ENCODE measurements around the gene UBD. TPM values are rescaled to one million over a fixed set of nuclear protein-coding genes. Genes with fewer than 3 reads are reported as not detected.

Gene UBD
- total and polyA plus RNA-seq, 2 of the 13 experiments (the other 11 are each of a cell fraction or from before 2014, with no cell fraction given): 13.9 to 172 TPM

GRCh38 chr6:29531668-29532067 is 27.9 kb downstream of the UBD start:
- in situ Hi-C loops (cut with HindIII; ENCODE audit: extremely low pct_ligation_motif_present, low pct_unique_long_range_greater_than_20kb): no loop called here
- no peak overlapping the region for H3K4me3 ChIP-seq (replicated peaks in 1 of 3; ENCODE audit: insufficient read depth in 1 of 3, low read depth in 2 of 3, low read length in 3 of 3)
- no peaks in the 10 kb centered on the region for H3K36me3 ChIP-seq (replicated peaks in 1 of 2; ENCODE audit: control insufficient read depth in 1 of 2, insufficient read depth in 2 of 2, low read length in 2 of 2)
- no peak overlapping the region for H3K9ac ChIP-seq (ENCODE audit: insufficient read depth, low read depth, low read length)
- TF ChIP-seq FOXO1 (CRISPR knock-in tag; IDR thresholded peaks at IDR 0.05): no peak
- no peak for TF ChIP-seq CBFB (CRISPR knock-in tag; IDR thresholded peaks at IDR 0.05)
- TF ChIP-seq WIZ (CRISPR knock-in tag; IDR thresholded peaks at IDR 0.05): no peak
- TF ChIP-seq SRSF4 (IDR thresholded peaks at IDR 0.05; ENCODE audit: low read depth, low read length, poor library complexity, severe bottlenecking): no peak
- TF ChIP-seq NFYB (CRISPR knock-in tag; IDR thresholded peaks at IDR 0.05): no peak
- no peak for TF ChIP-seq TEF (CRISPR knock-in tag; IDR thresholded peaks at IDR 0.05)
- no peak for TF ChIP-seq PHF21A (CRISPR knock-in tag; IDR thresholded peaks at IDR 0.05)
- TF ChIP-seq ZNF276 (CRISPR knock-in tag; IDR thresholded peaks at IDR 0.05; ENCODE audit: low read depth): no peak
- TF ChIP-seq ZNF280B (CRISPR knock-in tag; IDR thresholded peaks at IDR 0.05; ENCODE audit: borderline replicate concordance): no peak
- TF ChIP-seq ZNF503 (CRISPR knock-in tag; IDR thresholded peaks at IDR 0.05): no peak
- no TSS peak for BruUV-seq (replicated peaks)
- CTCF ChIA-PET (ENCODE audit: low intra/inter-chr PET ratio, low total read pairs): no interaction called here
- POLR2A ChIA-PET: no interaction called here
- ATAC-seq: no peak
- no peak overlapping the region for H2AFZ ChIP-seq (ENCODE audit: low read length)
- H3K4me2 ChIP-seq (ENCODE audit: low read depth, low read length): no peak overlapping the region
- H3K4me1 ChIP-seq (ENCODE audit: insufficient read depth, low read length): no peaks in the 10 kb centered on the region
- no peaks in the 10 kb centered on the region for H3K9me3 ChIP-seq (ENCODE audit: low read length)
- no peak for DNase-seq (ENCODE audit: low spot score)
- H4K20me1 ChIP-seq (ENCODE audit: insufficient read depth, low read length): no peaks in the 10 kb centered on the region
- WGBS (ENCODE audit: low lambda C conversion rate): 0% methylated on average over 1 of the region's 3 CpGs
- intact Hi-C loops (cut with micrococcal nuclease; ENCODE audit: unreplicated experiment): no loop called here
- no peaks in the 10 kb centered on the region for H3K27me3 ChIP-seq (ENCODE audit: control insufficient read depth in 1 of 2, insufficient read depth in 2 of 2, low read length in 2 of 2)
- no peak overlapping the region for H3K27ac ChIP-seq (ENCODE audit: extremely low read length, insufficient read depth, low read length)
- H3K79me2 ChIP-seq (ENCODE audit: insufficient read depth, low read length): no peaks in the 10 kb centered on the region
- no peak for FAIRE-seq

All from HepG2 (cell line).